ENCODE data around the gene HOXB9. TPM values are rescaled to one million over a fixed set of nuclear protein-coding genes. Genes with fewer than 3 reads are reported as not detected.

HOXB9 gene
- total and polyA plus RNA-seq, 10 of the 15 experiments (the other 5 are each of a cell fraction or from before 2014, with no cell fraction given) = 0.01 to 0.49 (median 0.09) TPM; not detected in 5

- BruUV-seq (replicated peaks) = no TSS peak
- DNase-seq (ENCODE audit: low read depth, low spot score) (no peak), ATAC-seq (no peak), FAIRE-seq (no peak)
- WGBS (ENCODE audit: insufficient coverage, insufficient replicate concordance, low lambda C conversion rate, missing lambda C conversion rate) = 69% methylated on average over 27 of the region's 27 CpGs
- ChIA-PET RAD21 (ENCODE audit: unreplicated experiment) (no interaction called here), CTCF (interaction anchor here (0.8 to 1.5 kb wide), 2 partner anchors 11 to 35 kb away, joined by 3 read pairs; partner anchors contain the start of gene HOXB5), POLR2A (no interaction called here), SMC1A (ENCODE audit: uncharacterized antibody, unreplicated experiment) (no interaction called here)
- no peak overlapping the region for H3K4me3 ChIP-seq
- peaks cover 32 to 33% of the 10 kb centered on the region in 2 experiments for H3K27me3 ChIP-seq (replicated peaks in 1 of 2; ENCODE audit: control insufficient read depth in 2 of 2, insufficient read depth in 2 of 2, low read length in 1 of 2)
- in situ Hi-C loops (cut with MboI) = loop anchor here (10.0 kb wide), 1 partner anchor 783 kb away; the partner anchor contains the start of gene SCRN2
- H3K79me2 ChIP-seq (ENCODE audit: control insufficient read depth, insufficient read depth, low read length) = no peaks in the 10 kb centered on the region
- H2AFZ ChIP-seq (ENCODE audit: control insufficient read depth, low read depth, low read length) = no peak overlapping the region
- H3K9ac ChIP-seq (ENCODE audit: control insufficient read depth, insufficient read depth, low read length) = no peak overlapping the region
- intact Hi-C loops (cut with micrococcal nuclease; ENCODE audit: unreplicated experiment) = no loop called here
- H3K36me3 ChIP-seq (ENCODE audit: control insufficient read depth in 2 of 2, insufficient read depth in 2 of 2, low read length in 1 of 2) = no peaks in the 10 kb centered on the region; a peak in 1 of 4 replicates
- peaks cover 14% of the 10 kb centered on the region for H3K4me1 ChIP-seq (ENCODE audit: control insufficient read depth, insufficient read depth, low read length)
- no peak overlapping the region for H3K4me2 ChIP-seq (ENCODE audit: control insufficient read depth, insufficient read depth)
- no peaks in the 10 kb centered on the region for H4K20me1 ChIP-seq (ENCODE audit: control insufficient read depth, insufficient read depth)
- H3K27ac ChIP-seq (ENCODE audit: control insufficient read depth, insufficient read depth) = no peak overlapping the region
- no peaks in the 10 kb centered on the region for H3K9me3 ChIP-seq (replicated peaks; ENCODE audit: control insufficient read depth, insufficient read depth, low read length)
- TF ChIP-seq, protein P1, sequence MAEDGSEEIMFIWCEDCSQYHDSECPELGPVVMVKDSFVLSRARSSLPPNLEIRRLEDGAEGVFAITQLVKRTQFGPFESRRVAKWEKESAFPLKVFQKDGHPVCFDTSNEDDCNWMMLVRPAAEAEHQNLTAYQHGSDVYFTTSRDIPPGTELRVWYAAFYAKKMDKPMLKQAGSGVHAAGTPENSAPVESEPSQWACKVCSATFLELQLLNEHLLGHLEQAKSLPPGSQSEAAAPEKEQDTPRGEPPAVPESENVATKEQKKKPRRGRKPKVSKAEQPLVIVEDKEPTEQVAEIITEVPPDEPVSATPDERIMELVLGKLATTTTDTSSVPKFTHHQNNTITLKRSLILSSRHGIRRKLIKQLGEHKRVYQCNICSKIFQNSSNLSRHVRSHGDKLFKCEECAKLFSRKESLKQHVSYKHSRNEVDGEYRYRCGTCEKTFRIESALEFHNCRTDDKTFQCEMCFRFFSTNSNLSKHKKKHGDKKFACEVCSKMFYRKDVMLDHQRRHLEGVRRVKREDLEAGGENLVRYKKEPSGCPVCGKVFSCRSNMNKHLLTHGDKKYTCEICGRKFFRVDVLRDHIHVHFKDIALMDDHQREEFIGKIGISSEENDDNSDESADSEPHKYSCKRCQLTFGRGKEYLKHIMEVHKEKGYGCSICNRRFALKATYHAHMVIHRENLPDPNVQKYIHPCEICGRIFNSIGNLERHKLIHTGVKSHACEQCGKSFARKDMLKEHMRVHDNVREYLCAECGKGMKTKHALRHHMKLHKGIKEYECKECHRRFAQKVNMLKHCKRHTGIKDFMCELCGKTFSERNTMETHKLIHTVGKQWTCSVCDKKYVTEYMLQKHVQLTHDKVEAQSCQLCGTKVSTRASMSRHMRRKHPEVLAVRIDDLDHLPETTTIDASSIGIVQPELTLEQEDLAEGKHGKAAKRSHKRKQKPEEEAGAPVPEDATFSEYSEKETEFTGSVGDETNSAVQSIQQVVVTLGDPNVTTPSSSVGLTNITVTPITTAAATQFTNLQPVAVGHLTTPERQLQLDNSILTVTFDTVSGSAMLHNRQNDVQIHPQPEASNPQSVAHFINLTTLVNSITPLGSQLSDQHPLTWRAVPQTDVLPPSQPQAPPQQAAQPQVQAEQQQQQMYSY (CRISPR knock-in tag; IDR thresholded peaks at IDR 0.05) = no peak
- TF ChIP-seq HDGF (IDR thresholded peaks at IDR 0.05) (no peak), ZNF622 (IDR thresholded peaks at IDR 0.05) (no peak), TBL1XR1 (IDR thresholded peaks at IDR 0.05; ENCODE audit: low read depth, low read length) (no peak), CHD4 (IDR thresholded peaks at IDR 0.05) (no peak), MEF2A (IDR thresholded peaks at IDR 0.05; ENCODE audit: insufficient read depth, low read depth, low read length) (no peak), FOXM1 (IDR thresholded peaks at IDR 0.05; ENCODE audit: low read depth, low read length) (no peak), PAX8 (IDR thresholded peaks at IDR 0.05) (no peak), NR2C2 (IDR thresholded peaks at IDR 0.05; ENCODE audit: borderline replicate concordance, control insufficient read depth, insufficient read length, low read depth) (no peak), BCLAF1 (IDR thresholded peaks at IDR 0.05) (no peak), SMARCA5 (IDR thresholded peaks at IDR 0.05) (no peak)
- TF ChIP-seq, protein P2, sequence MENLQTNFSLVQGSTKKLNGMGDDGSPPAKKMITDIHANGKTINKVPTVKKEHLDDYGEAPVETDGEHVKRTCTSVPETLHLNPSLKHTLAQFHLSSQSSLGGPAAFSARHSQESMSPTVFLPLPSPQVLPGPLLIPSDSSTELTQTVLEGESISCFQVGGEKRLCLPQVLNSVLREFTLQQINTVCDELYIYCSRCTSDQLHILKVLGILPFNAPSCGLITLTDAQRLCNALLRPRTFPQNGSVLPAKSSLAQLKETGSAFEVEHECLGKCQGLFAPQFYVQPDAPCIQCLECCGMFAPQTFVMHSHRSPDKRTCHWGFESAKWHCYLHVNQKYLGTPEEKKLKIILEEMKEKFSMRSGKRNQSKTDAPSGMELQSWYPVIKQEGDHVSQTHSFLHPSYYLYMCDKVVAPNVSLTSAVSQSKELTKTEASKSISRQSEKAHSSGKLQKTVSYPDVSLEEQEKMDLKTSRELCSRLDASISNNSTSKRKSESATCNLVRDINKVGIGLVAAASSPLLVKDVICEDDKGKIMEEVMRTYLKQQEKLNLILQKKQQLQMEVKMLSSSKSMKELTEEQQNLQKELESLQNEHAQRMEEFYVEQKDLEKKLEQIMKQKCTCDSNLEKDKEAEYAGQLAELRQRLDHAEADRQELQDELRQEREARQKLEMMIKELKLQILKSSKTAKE (IDR thresholded peaks at IDR 0.05; ENCODE audit: low read depth, poor library complexity, severe bottlenecking) = no peak
- TF ChIP-seq, protein P3, sequence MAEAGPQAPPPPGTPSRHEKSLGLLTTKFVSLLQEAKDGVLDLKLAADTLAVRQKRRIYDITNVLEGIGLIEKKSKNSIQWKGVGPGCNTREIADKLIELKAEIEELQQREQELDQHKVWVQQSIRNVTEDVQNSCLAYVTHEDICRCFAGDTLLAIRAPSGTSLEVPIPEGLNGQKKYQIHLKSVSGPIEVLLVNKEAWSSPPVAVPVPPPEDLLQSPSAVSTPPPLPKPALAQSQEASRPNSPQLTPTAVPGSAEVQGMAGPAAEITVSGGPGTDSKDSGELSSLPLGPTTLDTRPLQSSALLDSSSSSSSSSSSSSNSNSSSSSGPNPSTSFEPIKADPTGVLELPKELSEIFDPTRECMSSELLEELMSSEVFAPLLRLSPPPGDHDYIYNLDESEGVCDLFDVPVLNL (IDR thresholded peaks at IDR 0.05; ENCODE audit: low read depth, low read length) = no peak
Measured at GRCh38 chr17:48627623-48628521, 1.7 kb upstream of the HOXB9 start.
